Brain microvascular endothelial cell (primary cell): ENCODE results near the gene LIMK2.

Source experiments
- DNase-seq: peaks from one replicate; pipeline ENCODE4 v3.0.0-alpha.2; 2020
- H3K27ac ChIP-seq: fragments of 250-450 bp; sonication (Bioruptor Pico); 2 replicates; pipeline ENCODE4 v1.5.1; 2020; ENCODE audit warnings: mild to moderate bottlenecking, moderate library complexity
- H3K27me3 ChIP-seq: fragments of 250-450 bp; sonication (Bioruptor Pico); replicated peaks from 2 replicates; pipeline ENCODE4 v1.5.1; 2020; ENCODE audit warnings: mild to moderate bottlenecking
- H3K36me3 ChIP-seq: fragments of 250-450 bp; sonication (Bioruptor Pico); replicated peaks from 2 replicates; pipeline ENCODE4 v1.5.1; 2020; ENCODE audit warnings: mild to moderate bottlenecking
- H3K4me3 ChIP-seq: 2 replicates; pipeline ENCODE4 v1.5.1; 2011; ENCODE audit warnings: low read depth, mild to moderate bottlenecking, control low read depth, low read length, moderate library complexity
- CTCF ChIP-seq: IDR thresholded peaks from 2 replicates; pipeline ENCODE4 v1.5.1; 2011; ENCODE audit warnings: low read depth, mild to moderate bottlenecking, moderate library complexity, low read length, control low read depth, inconsistent platforms; ENCODE audit errors: missing control alignments
- in situ Hi-C: cut with HindIII; loops from 2 replicates; pipeline ENCODE4 v1.10.0; 2017; ENCODE audit warnings: low sequenced_read_pairs, low pct_ligation_motif_present

LIMK2 gene

DNA sequence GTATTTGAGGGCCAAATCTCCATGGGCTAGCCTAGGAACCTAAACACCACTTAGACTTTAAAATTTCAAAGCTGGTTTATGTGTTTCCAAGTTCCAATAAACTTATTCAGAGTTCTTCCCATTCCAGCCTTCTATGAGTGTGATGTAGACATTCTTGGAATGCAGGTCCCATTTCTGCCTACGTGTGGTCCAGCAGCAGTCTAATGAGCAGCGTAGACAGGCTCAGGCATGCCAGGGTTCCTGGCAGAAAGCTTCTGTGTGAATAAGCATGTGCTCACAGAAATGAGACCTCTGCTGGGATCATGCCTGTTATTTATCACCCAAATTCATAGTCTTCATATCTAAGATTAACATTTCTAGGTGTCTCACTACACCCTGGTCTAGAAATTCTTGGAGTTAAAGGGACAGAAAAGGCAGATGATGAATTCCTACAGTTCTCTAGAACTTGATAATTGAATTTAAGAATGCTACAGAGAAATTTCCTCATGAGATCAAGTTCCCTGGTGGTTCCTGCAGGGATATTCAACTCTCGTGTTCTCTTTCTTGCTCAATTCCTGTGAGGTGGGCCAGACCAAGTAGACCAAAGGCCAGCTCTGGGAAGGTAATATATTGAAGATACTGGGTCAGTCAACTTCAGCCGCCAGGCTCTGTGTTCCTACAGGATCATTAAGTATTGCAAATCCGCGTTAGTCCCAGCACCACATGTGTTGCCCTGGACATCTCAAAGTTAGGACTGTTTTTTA lies 34.5 kb upstream of the LIMK2 start:
- Histone ChIP-seq H3K27ac (peak overlapping the region; percentile 33), H3K4me3 (no peak overlapping the region), H3K27me3 (no peaks in the 10 kb centered on the region), H3K36me3 (no peaks in the 10 kb centered on the region)
- in situ Hi-C loops: no loop called here
- no peak for TF ChIP-seq CTCF
- peak; percentile 76 for DNase-seq

GRCh38 chr22:31178859-31179258 lies 33.2 kb upstream of the LIMK2 start:
- no peak overlapping the region for H3K27ac ChIP-seq

GRCh38 chr22:31179345-31179744 lies 32.8 kb upstream of the LIMK2 start:
- no peak for TF ChIP-seq CTCF
- in situ Hi-C loops: no loop called here
- DNase-seq: no peak
- Histone ChIP-seq H3K27me3 (no peaks in the 10 kb centered on the region), H3K4me3 (no peak overlapping the region), H3K27ac (no peak overlapping the region), H3K36me3 (peaks cover 2% of the 10 kb centered on the region)

More at GRCh38 chr22:31178859-31179258, 33.2 kb upstream of the LIMK2 start:
- no peak for DNase-seq
- no peak overlapping the region for H3K4me3 ChIP-seq
- in situ Hi-C loops: no loop called here
- peaks cover 2% of the 10 kb centered on the region for H3K36me3 ChIP-seq
- H3K27me3 ChIP-seq: no peaks in the 10 kb centered on the region
- no peak for TF ChIP-seq CTCF

- in situ Hi-C loops: no loop called here
- TF ChIP-seq CTCF: no peak
- Histone ChIP-seq H3K27me3 (no peaks in the 10 kb centered on the region), H3K36me3 (peaks cover 8% of the 10 kb centered on the region), H3K27ac (no peak overlapping the region), H3K4me3 (no peak overlapping the region)
- no peak for DNase-seq
Measured at GRCh38 chr22:31184015-31184414, 28.1 kb upstream of the LIMK2 start.

GRCh38 chr22:31185056-31185455 lies 27.0 kb upstream of the LIMK2 start:
- in situ Hi-C loops: no loop called here
- H3K4me3 ChIP-seq: no peak overlapping the region
- peaks cover 8% of the 10 kb centered on the region for H3K36me3 ChIP-seq
- no peak for TF ChIP-seq CTCF
- no peak overlapping the region for H3K27ac ChIP-seq
- H3K27me3 ChIP-seq: no peaks in the 10 kb centered on the region
- no peak for DNase-seq

GRCh38 chr22:31187627-31188026 lies 24.5 kb upstream of the LIMK2 start:
- DNase-seq: no peak
- no peak for TF ChIP-seq CTCF
- in situ Hi-C loops: no loop called here
- Histone ChIP-seq H3K27me3 (no peaks in the 10 kb centered on the region), H3K27ac (no peak overlapping the region), H3K36me3 (peaks cover 11% of the 10 kb centered on the region), H3K4me3 (no peak overlapping the region)
